Measurements from ENCODE around the gene CCM2.

CCM2 gene

GRCh38 chr7:45122975-45123860 lies 123.2 kb downstream of the CCM2 start:
- DNase-seq (ENCODE audit: low read depth, low spot score), result no peak

GRCh38 chr7:45123913-45124710 lies 124.1 kb downstream of the CCM2 start:
- DNase-seq (ENCODE audit: low read depth, low spot score), result no peak

- DNase-seq (ENCODE audit: low read depth, low spot score), result no peak
Observed at GRCh38 chr7:45125193-45125904, 125.3 kb downstream of the CCM2 start.

Data from activated naive CD8-positive, alpha-beta T cell treated with anti-CD3 and anti-CD28 coated beads, Interleukin-2, amount 50 U/mL, for 16 hours (primary cell).